Endothelial cell (in vitro differentiated cells): ENCODE results near the gene RAB21. TPM values are rescaled to one million over a fixed set of nuclear protein-coding genes. Genes with fewer than 3 reads are reported as not detected.

Experiments
- DNase-seq: peaks from one replicate; pipeline ENCODE4 v3.0.0; 2021; ENCODE audit warnings: low spot score
- H3K27ac Mint-ChIP-seq: one replicate; pipeline ENCODE4 v1.8.0; 2021; ENCODE audit warnings: mixed read lengths, inconsistent platforms; ENCODE audit not compliant: unreplicated experiment
- H3K27me3 Mint-ChIP-seq: one replicate; pipeline ENCODE4 v1.8.0; 2021; ENCODE audit warnings: mild to moderate bottlenecking, moderate library complexity, mixed read lengths, inconsistent platforms; ENCODE audit not compliant: unreplicated experiment
- H3K36me3 Mint-ChIP-seq: one replicate; pipeline ENCODE4 v1.8.0; 2021; ENCODE audit warnings: mild to moderate bottlenecking, low read depth, mixed read lengths, inconsistent platforms; ENCODE audit not compliant: unreplicated experiment
- H3K4me1 Mint-ChIP-seq: one replicate; pipeline ENCODE4 v1.8.0; 2021; ENCODE audit warnings: mild to moderate bottlenecking, mixed read lengths, inconsistent platforms; ENCODE audit not compliant: unreplicated experiment
- H3K4me3 Mint-ChIP-seq: one replicate; pipeline ENCODE4 v1.8.0; 2021; ENCODE audit warnings: mild to moderate bottlenecking, mixed read lengths, inconsistent platforms; ENCODE audit not compliant: unreplicated experiment
- H3K9me3 Mint-ChIP-seq: one replicate; pipeline ENCODE4 v1.8.0; 2021; ENCODE audit warnings: mixed read lengths, inconsistent platforms; ENCODE audit not compliant: unreplicated experiment
- total RNA-seq: library from RNA; stranded (reverse); fragmentation: NEBNext Ultra II Directional; extraction: Animal tissue kit (Norgen Biotek cat#: 25700); gene quantifications from one replicate; pipeline ENCODE4 v1.2.1, GENCODE V29; 2021; ENCODE audit not compliant: unreplicated experiment
- TF ChIP-seq, protein P1 (sequence below): fragments of 200-600 bp; sonication (generic); IDR thresholded peaks from one replicate; pipeline ENCODE4 v1.5.0; 2021; ENCODE audit warnings: antibody characterized with exemption; ENCODE audit not compliant: unreplicated experiment

The RAB21 gene
- total RNA-seq, 1 donor from 2014 or later: 53.7 TPM

DNA sequence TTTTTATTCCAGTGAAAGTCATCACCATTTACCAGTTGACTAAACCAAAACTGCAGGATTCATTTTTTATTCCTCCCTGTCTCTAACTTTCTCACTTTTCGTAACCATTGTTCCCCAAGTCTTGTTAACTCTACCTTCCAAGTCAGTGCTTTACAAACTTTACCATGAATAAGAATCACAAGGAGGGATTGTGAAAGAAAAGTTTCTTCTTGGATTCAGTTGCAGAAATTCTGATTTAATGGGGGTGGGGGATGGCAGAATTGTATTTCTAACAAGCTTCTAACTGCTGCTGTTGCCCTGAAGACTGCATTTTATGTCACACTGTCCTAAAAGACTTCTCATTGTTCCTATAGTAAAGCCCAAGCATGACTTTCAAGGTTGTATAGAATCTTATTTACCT lies 5.0 kb upstream of the RAB21 start:
- H3K4me1 Mint-ChIP-seq: peaks cover 11% of the 10 kb centered on the region
- H3K27ac Mint-ChIP-seq: no peak overlapping the region
- no peaks in the 10 kb centered on the region for H3K36me3 Mint-ChIP-seq
- H3K27me3 Mint-ChIP-seq: peaks cover 7% of the 10 kb centered on the region
- H3K4me3 Mint-ChIP-seq: no peak overlapping the region
- TF ChIP-seq, protein P1, sequence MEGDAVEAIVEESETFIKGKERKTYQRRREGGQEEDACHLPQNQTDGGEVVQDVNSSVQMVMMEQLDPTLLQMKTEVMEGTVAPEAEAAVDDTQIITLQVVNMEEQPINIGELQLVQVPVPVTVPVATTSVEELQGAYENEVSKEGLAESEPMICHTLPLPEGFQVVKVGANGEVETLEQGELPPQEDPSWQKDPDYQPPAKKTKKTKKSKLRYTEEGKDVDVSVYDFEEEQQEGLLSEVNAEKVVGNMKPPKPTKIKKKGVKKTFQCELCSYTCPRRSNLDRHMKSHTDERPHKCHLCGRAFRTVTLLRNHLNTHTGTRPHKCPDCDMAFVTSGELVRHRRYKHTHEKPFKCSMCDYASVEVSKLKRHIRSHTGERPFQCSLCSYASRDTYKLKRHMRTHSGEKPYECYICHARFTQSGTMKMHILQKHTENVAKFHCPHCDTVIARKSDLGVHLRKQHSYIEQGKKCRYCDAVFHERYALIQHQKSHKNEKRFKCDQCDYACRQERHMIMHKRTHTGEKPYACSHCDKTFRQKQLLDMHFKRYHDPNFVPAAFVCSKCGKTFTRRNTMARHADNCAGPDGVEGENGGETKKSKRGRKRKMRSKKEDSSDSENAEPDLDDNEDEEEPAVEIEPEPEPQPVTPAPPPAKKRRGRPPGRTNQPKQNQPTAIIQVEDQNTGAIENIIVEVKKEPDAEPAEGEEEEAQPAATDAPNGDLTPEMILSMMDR: no peak
- DNase-seq: no peak
- no peaks in the 10 kb centered on the region for H3K9me3 Mint-ChIP-seq

DNA sequence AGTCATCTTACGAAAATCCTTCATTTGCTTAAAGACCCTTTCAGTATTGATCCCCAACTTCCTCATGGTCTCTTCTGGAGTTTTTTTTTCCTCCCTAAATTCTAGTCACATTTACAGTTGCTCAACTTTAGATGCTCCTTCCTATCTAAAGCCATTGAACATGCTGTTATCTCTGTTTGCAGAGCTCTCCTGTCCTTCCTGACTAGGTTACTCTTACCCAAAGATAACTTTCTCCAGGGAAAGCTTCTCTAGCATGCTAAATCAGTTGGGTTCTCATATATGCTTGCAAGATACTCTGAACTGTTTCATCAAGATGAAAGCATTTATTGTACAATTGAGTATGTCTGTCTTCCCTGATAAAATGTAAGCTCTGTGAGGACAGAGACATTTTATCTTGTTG lies 1.8 kb upstream of the RAB21 start:
- H3K9me3 Mint-ChIP-seq: no peaks in the 10 kb centered on the region
- H3K4me3 Mint-ChIP-seq: no peak overlapping the region
- peaks cover 25% of the 10 kb centered on the region for H3K4me1 Mint-ChIP-seq
- no peak for DNase-seq
- no peaks in the 10 kb centered on the region for H3K36me3 Mint-ChIP-seq
- peaks cover 7% of the 10 kb centered on the region for H3K27me3 Mint-ChIP-seq
- TF ChIP-seq, protein P1: no peak
- no peak overlapping the region for H3K27ac Mint-ChIP-seq

DNA sequence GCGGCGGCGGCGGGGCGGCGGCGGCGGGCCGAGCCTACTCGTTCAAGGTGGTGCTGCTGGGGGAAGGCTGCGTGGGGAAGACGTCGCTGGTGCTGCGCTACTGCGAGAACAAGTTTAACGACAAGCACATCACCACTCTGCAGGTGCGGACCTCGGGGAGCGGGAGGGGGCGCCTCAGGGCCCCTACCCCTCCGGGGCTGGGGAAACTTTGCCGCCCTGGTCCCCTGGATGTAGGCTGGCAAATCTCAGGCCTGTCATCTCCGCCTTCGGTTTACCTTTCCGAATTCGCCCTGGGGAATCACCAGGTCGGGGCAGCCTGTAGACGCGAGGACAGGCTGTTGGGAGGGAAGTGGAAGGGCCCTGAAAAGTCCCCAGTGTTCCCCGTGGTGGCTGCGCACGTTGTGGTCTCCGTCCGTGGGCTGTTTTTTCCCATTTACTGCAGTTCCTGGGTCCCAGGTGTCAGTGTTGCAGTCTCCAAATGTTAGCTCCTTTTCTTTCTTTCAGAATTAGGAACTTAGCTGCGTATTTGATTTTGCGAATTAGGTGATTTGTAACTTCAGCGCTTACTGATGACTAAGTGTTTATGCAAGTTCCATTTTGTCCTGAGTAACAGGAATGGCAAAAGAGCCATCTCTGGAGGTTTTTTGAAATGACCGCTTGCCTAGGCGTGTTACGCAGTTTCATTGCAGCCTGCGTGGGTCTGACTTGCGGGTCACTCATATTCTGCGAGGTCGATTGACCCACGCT lies 656 bp downstream of the RAB21 start:
- no peaks in the 10 kb centered on the region for H3K9me3 Mint-ChIP-seq
- H3K4me1 Mint-ChIP-seq: peaks cover 25% of the 10 kb centered on the region
- peaks cover 4% of the 10 kb centered on the region for H3K36me3 Mint-ChIP-seq
- TF ChIP-seq, protein P1: no peak
- H3K27me3 Mint-ChIP-seq: peaks cover 7% of the 10 kb centered on the region
- DNase-seq: peak; percentile 7
- H3K4me3 Mint-ChIP-seq: peak overlapping the region; percentile 96
- peak overlapping the region; percentile 85 for H3K27ac Mint-ChIP-seq

DNA sequence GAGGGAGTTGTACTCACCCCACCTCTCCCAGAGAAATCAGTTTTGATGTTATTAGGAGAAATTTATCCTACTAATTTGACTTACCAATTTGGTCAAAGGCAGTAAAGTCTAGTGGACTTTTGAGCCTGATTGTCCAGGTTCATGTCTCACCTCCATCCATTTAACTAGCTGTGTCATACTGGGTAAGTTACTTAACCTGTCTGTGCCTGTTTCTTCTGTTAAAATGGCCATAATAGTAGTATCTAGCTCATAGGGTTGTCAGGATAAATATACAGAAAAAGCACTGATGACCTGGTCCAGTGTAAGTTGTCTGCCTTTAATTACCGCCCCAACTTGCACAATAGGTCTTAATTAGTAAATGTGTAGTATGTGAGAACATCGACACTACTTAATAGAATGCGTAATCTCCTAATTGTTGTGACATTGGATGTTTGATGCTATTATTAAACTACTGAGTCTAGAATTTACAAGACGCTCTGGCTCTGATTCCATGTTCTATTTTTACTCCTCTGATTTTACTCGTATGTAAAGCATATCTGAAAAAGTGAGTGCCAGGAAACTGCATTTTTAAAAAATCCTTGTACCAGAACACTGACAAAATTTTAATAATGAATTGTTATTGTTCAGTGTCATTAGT lies 1.5 kb downstream of the RAB21 start:
- H3K4me1 Mint-ChIP-seq: peaks cover 25% of the 10 kb centered on the region
- peak overlapping the region; percentile 96 for H3K4me3 Mint-ChIP-seq
- TF ChIP-seq, protein P1: no peak
- H3K27ac Mint-ChIP-seq: peak overlapping the region; percentile 13
- H3K36me3 Mint-ChIP-seq: peaks cover 7% of the 10 kb centered on the region
- peaks cover 7% of the 10 kb centered on the region for H3K27me3 Mint-ChIP-seq
- no peaks in the 10 kb centered on the region for H3K9me3 Mint-ChIP-seq
- DNase-seq: no peak

DNA sequence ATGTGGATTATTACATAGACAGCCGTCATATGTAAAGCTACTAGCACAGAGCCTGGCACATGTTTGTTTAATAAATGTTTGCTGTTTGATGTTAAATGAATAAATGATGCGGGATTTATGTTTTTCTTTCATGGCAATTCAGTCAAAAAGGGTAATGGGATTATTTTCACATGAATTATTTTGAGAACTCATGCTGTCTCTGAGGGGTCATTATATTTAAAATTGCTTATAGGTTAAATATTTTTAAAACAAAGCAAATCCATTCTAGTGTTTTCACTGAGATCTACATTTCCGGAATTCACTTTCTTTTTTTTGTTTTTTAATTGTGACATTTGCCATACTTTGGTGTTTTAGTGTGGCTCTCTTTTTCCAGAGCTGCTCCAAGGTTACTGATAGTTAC lies 5.3 kb downstream of the RAB21 start:
- H3K36me3 Mint-ChIP-seq: peaks cover 7% of the 10 kb centered on the region
- peaks cover 14% of the 10 kb centered on the region for H3K4me1 Mint-ChIP-seq
- TF ChIP-seq, protein P1: no peak
- H3K4me3 Mint-ChIP-seq: no peak overlapping the region
- H3K27me3 Mint-ChIP-seq: no peaks in the 10 kb centered on the region
- H3K27ac Mint-ChIP-seq: no peak overlapping the region
- no peak for DNase-seq
- no peaks in the 10 kb centered on the region for H3K9me3 Mint-ChIP-seq
